Measurements from ENCODE around the gene MYO3B. TPM values are rescaled to one million over a fixed set of nuclear protein-coding genes. Genes with fewer than 3 reads are reported as not detected.

MYO3B gene
- total RNA-seq, 2 donors from 2014 or later: 2.0 to 4.7 TPM

- intact Hi-C loops (cut with DNase I): no loop called here
Observed at GRCh38 chr2:170170281-170171040, 7.5 kb upstream of the MYO3B start.

DNA sequence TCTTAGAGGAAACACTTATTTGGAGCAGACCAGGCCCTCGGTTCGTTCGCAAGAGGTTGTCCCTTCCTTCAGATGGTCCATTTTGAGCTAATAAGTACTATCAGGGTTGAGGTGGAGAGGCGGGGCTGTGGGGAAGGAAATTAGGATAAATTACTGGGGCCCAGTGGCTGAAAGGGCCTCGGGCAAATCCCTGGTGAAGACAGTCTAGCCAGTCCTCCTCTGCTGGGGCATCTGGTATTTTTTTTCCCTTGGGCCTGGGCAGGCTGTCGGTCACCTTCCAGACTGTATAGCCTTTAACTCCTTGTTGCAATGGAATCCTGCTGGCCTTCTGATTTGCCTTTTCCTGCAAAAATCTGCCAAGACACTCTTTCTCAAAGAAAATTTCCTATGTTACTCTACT, 1.7 kb upstream of the MYO3B start:
- ATAC-seq (no peak), DNase-seq (no peak)
- TF ChIP-seq CTCF (IDR thresholded peaks at IDR 0.05): no peak
- Histone ChIP-seq H3K4me3 (no peak overlapping the region), H3K36me3 (replicated peaks in 1 of 2; ENCODE audit: insufficient read depth in 1 of 2, low read depth in 2 of 2) (no peaks in the 10 kb centered on the region), H3K27ac (no peak overlapping the region), H3K4me1 (peaks cover 17% of the 10 kb centered on the region), H3K27me3 (no peaks in the 10 kb centered on the region), H3K9me3 (no peaks in the 10 kb centered on the region)
- intact Hi-C loops (cut with DNase I): no loop called here
- WGBS, 2 donors: 71 to 78% methylated on average over 6 of the region's 6 CpGs

More at GRCh38 chr2:170170281-170171040, 7.5 kb upstream of the MYO3B start:
- no peaks in the 10 kb centered on the region for H3K36me3 ChIP-seq (replicated peaks in 1 of 2; ENCODE audit: insufficient read depth in 1 of 2, low read depth in 2 of 2)
- H3K27me3 ChIP-seq: no peaks in the 10 kb centered on the region
- ATAC-seq: peak; percentile 82
- DNase-seq: peak; percentile 38 to 67 (median 56)
- H3K27ac ChIP-seq: no peak overlapping the region
- no peaks in the 10 kb centered on the region for H3K9me3 ChIP-seq
- WGBS, 2 donors: 25 to 29% methylated on average over 5 of the region's 5 CpGs
- no peak for TF ChIP-seq CTCF (IDR thresholded peaks at IDR 0.05)
- TF ChIP-seq POLR2A (IDR thresholded peaks at IDR 0.05): no peak
- peaks cover 6% of the 10 kb centered on the region for H3K4me1 ChIP-seq
- H3K4me3 ChIP-seq: no peak overlapping the region

DNA sequence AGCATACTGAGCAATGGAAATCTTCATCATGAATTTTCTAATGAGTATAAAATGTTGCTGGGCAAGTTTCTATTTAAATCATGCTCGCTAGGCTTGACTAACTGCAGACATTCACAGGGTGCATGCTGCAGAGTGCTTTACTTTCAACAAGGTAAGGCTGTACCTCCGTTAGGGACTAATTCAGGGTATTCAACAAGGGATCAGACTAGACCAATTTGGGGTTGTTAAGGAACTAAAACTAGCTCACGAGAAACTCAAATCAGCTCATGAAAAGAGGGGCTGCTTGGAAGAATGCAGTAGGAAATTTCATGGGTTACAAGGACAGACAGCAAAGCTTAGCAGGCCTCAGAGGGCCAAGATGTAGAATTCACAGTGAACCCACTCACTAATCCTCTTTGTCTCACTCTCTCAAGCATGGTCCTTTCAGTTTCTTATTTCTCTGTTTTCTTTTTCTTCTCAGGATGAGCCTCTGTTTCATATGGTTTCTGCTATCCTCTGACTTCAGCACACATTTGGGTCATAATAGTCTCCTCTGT, 2.2 kb downstream of the MYO3B start:
- no peak for ATAC-seq
- no peak for TF ChIP-seq CTCF (IDR thresholded peaks at IDR 0.05)
- no peak for TF ChIP-seq POLR2A (IDR thresholded peaks at IDR 0.05)
- WGBS, 2 donors: 60 to 72% methylated on average over 3 of the region's 3 CpGs
- Histone ChIP-seq H3K4me1 (peaks cover 17% of the 10 kb centered on the region), H3K9me3 (peaks cover 0 to 2% (median 0%) of the 10 kb centered on the region in 3 donors), H3K4me3 (no peak overlapping the region), H3K36me3 (replicated peaks in 1 of 2; ENCODE audit: insufficient read depth in 1 of 2, low read depth in 2 of 2) (no peaks in the 10 kb centered on the region), H3K27me3 (no peaks in the 10 kb centered on the region), H3K27ac (peak overlapping the region in 3 of 4 donors; percentile 31 to 64 (median 49))
- intact Hi-C loops (cut with DNase I): no loop called here
- DNase-seq: no peak

DNA sequence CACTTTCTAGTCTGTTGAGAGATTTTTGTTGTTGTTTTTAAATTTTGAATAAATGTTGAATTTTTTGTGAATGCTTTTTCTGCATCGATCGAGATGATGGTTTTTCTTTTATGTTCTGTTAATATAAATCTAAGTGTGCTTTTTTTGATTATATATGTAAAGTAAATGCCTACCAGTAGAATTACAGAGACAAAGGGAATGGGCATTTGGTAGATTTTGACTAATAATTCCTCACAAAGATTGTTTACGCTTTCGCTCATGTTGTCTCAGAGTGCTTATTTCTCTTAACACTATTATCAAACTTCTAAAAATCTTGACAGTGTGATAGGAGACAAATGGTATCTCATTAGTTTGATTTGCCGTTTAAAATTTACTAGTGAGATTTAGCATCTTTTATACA, 3.7 kb downstream of the MYO3B start:
- intact Hi-C loops (cut with DNase I): no loop called here
- no peak overlapping the region for H3K4me3 ChIP-seq

More for the DNA sequence above, 3.7 kb downstream of the MYO3B start:
- H3K4me1 ChIP-seq: peaks cover 14% of the 10 kb centered on the region
- DNase-seq (no peak), ATAC-seq (no peak)
- H3K27me3 ChIP-seq: no peaks in the 10 kb centered on the region
- 87 to 93% methylated on average over 5 of the region's 5 CpGs for WGBS, 2 donors
- no peak overlapping the region for H3K27ac ChIP-seq
- TF ChIP-seq CTCF (IDR thresholded peaks at IDR 0.05): no peak
- TF ChIP-seq POLR2A (IDR thresholded peaks at IDR 0.05): no peak
- peaks cover 0 to 8% (median 0%) of the 10 kb centered on the region in 3 donors for H3K9me3 ChIP-seq
- H3K36me3 ChIP-seq (replicated peaks in 1 of 2; ENCODE audit: insufficient read depth in 1 of 2, low read depth in 2 of 2): no peaks in the 10 kb centered on the region

Measured in body of pancreas (tissue), 4 donors.